ENCODE results near the gene PLCB3. TPM values are rescaled to one million over a fixed set of nuclear protein-coding genes. Genes with fewer than 3 reads are reported as not detected.

The PLCB3 gene
- total and polyA plus RNA-seq, 2 of the 13 experiments (the other 11 are each of a cell fraction or from before 2014, with no cell fraction given): 7.5 to 13.8 TPM

- Histone ChIP-seq H3K9me3 (ENCODE audit: low read length) (no peaks in the 10 kb centered on the region), H4K20me1 (ENCODE audit: insufficient read depth, low read length) (no peaks in the 10 kb centered on the region), H3K4me3 (replicated peaks in 1 of 3; ENCODE audit: insufficient read depth in 1 of 3, low read depth in 2 of 3, low read length in 3 of 3) (peak overlapping the region in 2 of 3 experiments; percentile 94 to 96; a peak in 2 of 6 replicates), H3K4me1 (ENCODE audit: insufficient read depth, low read length) (peaks cover 64% of the 10 kb centered on the region), H3K79me2 (ENCODE audit: insufficient read depth, low read length) (no peaks in the 10 kb centered on the region), H2AFZ (ENCODE audit: low read length) (no peak overlapping the region), H3K9ac (ENCODE audit: insufficient read depth, low read depth, low read length) (peak overlapping the region; percentile 51; the same call in 1 of the 2 replicates), H3K27ac (ENCODE audit: extremely low read length, insufficient read depth, low read length) (peak overlapping the region; percentile 75), H3K4me2 (ENCODE audit: low read depth, low read length) (peak overlapping the region; percentile 88), H3K36me3 (replicated peaks in 1 of 2; ENCODE audit: control insufficient read depth in 1 of 2, insufficient read depth in 2 of 2, low read length in 2 of 2) (no peaks in the 10 kb centered on the region), H3K27me3 (ENCODE audit: control insufficient read depth in 1 of 2, insufficient read depth in 2 of 2, low read length in 2 of 2) (no peaks in the 10 kb centered on the region)
- TF ChIP-seq ZNF10 (CRISPR knock-in tag; IDR thresholded peaks at IDR 0.05; ENCODE audit: borderline replicate concordance, low read depth) (0 out of 2 replicates have a peak, but pooled peaks have one; percentile 21), HNRNPH1 (optimal IDR thresholded peaks at IDR 0.05; ENCODE audit: low read depth, low read length) (no peak), ZNF839 (CRISPR knock-in tag; IDR thresholded peaks at IDR 0.05; ENCODE audit: borderline replicate concordance) (peak; percentile 39; the same call in 1 of the 2 replicates), ZNF619 (CRISPR knock-in tag; IDR thresholded peaks at IDR 0.05) (0 out of 2 replicates have a peak, but pooled peaks have one; percentile 49), ZC3H13 (CRISPR knock-in tag; IDR thresholded peaks at IDR 0.05) (0 out of 2 replicates have a peak, but pooled peaks have one; percentile 46)
- ATAC-seq (no peak), DNase-seq (ENCODE audit: low spot score) (no peak), FAIRE-seq (no peak)
- CTCF ChIA-PET (ENCODE audit: low intra/inter-chr PET ratio, low total read pairs): no interaction called here
- intact Hi-C loops (cut with micrococcal nuclease; ENCODE audit: unreplicated experiment): no loop called here
- in situ Hi-C loops (cut with HindIII; ENCODE audit: extremely low pct_ligation_motif_present, low pct_unique_long_range_greater_than_20kb): no loop called here
- WGBS (ENCODE audit: low lambda C conversion rate): 96% methylated on average over 9 of the region's 12 CpGs
- POLR2A ChIA-PET: interaction anchor here (1.3 kb wide), 1 partner anchor 12 kb away, joined by 6 read pairs; the partner anchor contains the start of gene FKBP2
- BruUV-seq (replicated peaks): no TSS peak
Observed at GRCh38 chr11:64229090-64229743, 22.1 kb upstream of the PLCB3 start.

GRCh38 chr11:64229744-64230170 lies 21.6 kb upstream of the PLCB3 start:
- ATAC-seq (no peak), DNase-seq (ENCODE audit: low spot score) (no peak), FAIRE-seq (no peak)
- H3K27ac ChIP-seq (ENCODE audit: extremely low read length, insufficient read depth, low read length): peak overlapping the region; percentile 75
- no peaks in the 10 kb centered on the region for H3K36me3 ChIP-seq (replicated peaks in 1 of 2; ENCODE audit: control insufficient read depth in 1 of 2, insufficient read depth in 2 of 2, low read length in 2 of 2)
- peak overlapping the region; percentile 94 to 96 (median 95) for H3K4me3 ChIP-seq (replicated peaks in 1 of 3; ENCODE audit: insufficient read depth in 1 of 3, low read depth in 2 of 3, low read length in 3 of 3)
- ChIA-PET CTCF (ENCODE audit: low intra/inter-chr PET ratio, low total read pairs) (no interaction called here), POLR2A (interaction anchor here (1.3 to 2.6 kb wide), 2 partner anchors 11 kb away, joined by 6 to 8 read pairs; partner anchors contain the start of gene FKBP2)
- no peaks in the 10 kb centered on the region for H4K20me1 ChIP-seq (ENCODE audit: insufficient read depth, low read length)
- H2AFZ ChIP-seq (ENCODE audit: low read length): no peak overlapping the region
- H3K79me2 ChIP-seq (ENCODE audit: insufficient read depth, low read length): no peaks in the 10 kb centered on the region
- no TSS peak for BruUV-seq (replicated peaks)
- in situ Hi-C loops (cut with HindIII; ENCODE audit: extremely low pct_ligation_motif_present, low pct_unique_long_range_greater_than_20kb) (no loop called here), intact Hi-C loops (cut with micrococcal nuclease; ENCODE audit: unreplicated experiment) (no loop called here)
- 45% methylated on average over 8 of the region's 13 CpGs for WGBS (ENCODE audit: low lambda C conversion rate)
- peaks cover 58% of the 10 kb centered on the region for H3K4me1 ChIP-seq (ENCODE audit: insufficient read depth, low read length)
- H3K4me2 ChIP-seq (ENCODE audit: low read depth, low read length): peak overlapping the region; percentile 88
- no peaks in the 10 kb centered on the region for H3K27me3 ChIP-seq (ENCODE audit: control insufficient read depth in 1 of 2, insufficient read depth in 2 of 2, low read length in 2 of 2)
- peak overlapping the region; percentile 51 for H3K9ac ChIP-seq (ENCODE audit: insufficient read depth, low read depth, low read length)
- H3K9me3 ChIP-seq (ENCODE audit: low read length): no peaks in the 10 kb centered on the region
- TF ChIP-seq NKX3-1 (CRISPR knock-in tag; IDR thresholded peaks at IDR 0.05) (0 out of 2 replicates have a peak, but pooled peaks have one; percentile 43), ZNF232 (CRISPR knock-in tag; IDR thresholded peaks at IDR 0.05; ENCODE audit: borderline replicate concordance) (peak; percentile 46; the same call in 1 of the 2 replicates), ZNF615 (CRISPR knock-in tag; IDR thresholded peaks at IDR 0.05; ENCODE audit: borderline replicate concordance) (0 out of 2 replicates have a peak, but pooled peaks have one; percentile 63), EHMT2 (IDR thresholded peaks at IDR 0.05; ENCODE audit: borderline replicate concordance, low read depth, low read length) (no peak), ZNF776 (CRISPR knock-in tag; IDR thresholded peaks at IDR 0.05) (no peak), ZC3H13 (CRISPR knock-in tag; IDR thresholded peaks at IDR 0.05) (0 out of 2 replicates have a peak, but pooled peaks have one; percentile 1), ZBTB10 (CRISPR knock-in tag; IDR thresholded peaks at IDR 0.05; ENCODE audit: borderline replicate concordance) (0 out of 2 replicates have a peak, but pooled peaks have one; percentile 3), ZBTB38 (CRISPR knock-in tag; IDR thresholded peaks at IDR 0.05) (0 out of 2 replicates have a peak, but pooled peaks have one; percentile 4)
